ENCODE results near the gene ZNF319. TPM values are rescaled to one million over a fixed set of nuclear protein-coding genes. Genes with fewer than 3 reads are reported as not detected.
A peak's percentile ranks its signal among the peaks of the same experiment; 100 is the strongest.

Gene ZNF319
- total and polyA plus RNA-seq, 2 of the 8 experiments (the other 6 are each of a cell fraction or from before 2014, with no cell fraction given), result 3.3 to 5.5 TPM

GRCh38 chr16:58030136-58030840 lies 29.8 kb upstream of the ZNF319 start:
- FAIRE-seq, result no peak

More at GRCh38 chr16:58030136-58030840, 29.8 kb upstream of the ZNF319 start:
- H3K36me3 ChIP-seq (ENCODE audit: control insufficient read depth in 2 of 4, insufficient read depth in 4 of 4, low read length in 3 of 4), result no peaks in the 10 kb centered on the region
- no peak overlapping the region for H2BK15ac ChIP-seq (ENCODE audit: low read length)
- peaks cover 18% of the 10 kb centered on the region; the same call in 1 of the 2 replicates for H3K23me2 ChIP-seq (ENCODE audit: low read depth, low read length)
- H2AK5ac ChIP-seq (ENCODE audit: low read depth, low read length), result no peak overlapping the region; the same call in 1 of the 2 replicates
- no peak for DNase-seq (ENCODE audit: low read depth in 1 of 2, low spot score in 2 of 2)
- no peak for TF ChIP-seq SP1 (IDR thresholded peaks at IDR 0.05; ENCODE audit: low read depth, low read length)
- no peak for TF ChIP-seq USF2 (IDR thresholded peaks at IDR 0.05; ENCODE audit: low read length)
- TF ChIP-seq EGR1 (IDR thresholded peaks at IDR 0.05; ENCODE audit: borderline replicate concordance, low read depth, low read length), result no peak
- no peak for TF ChIP-seq CHD1 (IDR thresholded peaks at IDR 0.05; ENCODE audit: low read depth, low read length)
- TF ChIP-seq, protein P1, sequence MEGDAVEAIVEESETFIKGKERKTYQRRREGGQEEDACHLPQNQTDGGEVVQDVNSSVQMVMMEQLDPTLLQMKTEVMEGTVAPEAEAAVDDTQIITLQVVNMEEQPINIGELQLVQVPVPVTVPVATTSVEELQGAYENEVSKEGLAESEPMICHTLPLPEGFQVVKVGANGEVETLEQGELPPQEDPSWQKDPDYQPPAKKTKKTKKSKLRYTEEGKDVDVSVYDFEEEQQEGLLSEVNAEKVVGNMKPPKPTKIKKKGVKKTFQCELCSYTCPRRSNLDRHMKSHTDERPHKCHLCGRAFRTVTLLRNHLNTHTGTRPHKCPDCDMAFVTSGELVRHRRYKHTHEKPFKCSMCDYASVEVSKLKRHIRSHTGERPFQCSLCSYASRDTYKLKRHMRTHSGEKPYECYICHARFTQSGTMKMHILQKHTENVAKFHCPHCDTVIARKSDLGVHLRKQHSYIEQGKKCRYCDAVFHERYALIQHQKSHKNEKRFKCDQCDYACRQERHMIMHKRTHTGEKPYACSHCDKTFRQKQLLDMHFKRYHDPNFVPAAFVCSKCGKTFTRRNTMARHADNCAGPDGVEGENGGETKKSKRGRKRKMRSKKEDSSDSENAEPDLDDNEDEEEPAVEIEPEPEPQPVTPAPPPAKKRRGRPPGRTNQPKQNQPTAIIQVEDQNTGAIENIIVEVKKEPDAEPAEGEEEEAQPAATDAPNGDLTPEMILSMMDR (IDR thresholded peaks at IDR 0.05; ENCODE audit: control extremely low read depth in 1 of 3, insufficient read depth in 1 of 3, low read depth in 1 of 3, low read length in 3 of 3), result no peak
- H3K4me2 ChIP-seq (ENCODE audit: insufficient read depth in 1 of 2, low read depth in 2 of 2, low read length in 2 of 2), result no peak overlapping the region
- H3K79me2 ChIP-seq (ENCODE audit: control insufficient read depth in 1 of 2, insufficient read depth in 2 of 2, low read length in 2 of 2), result peaks cover 0 to 51% of the 10 kb centered on the region in 2 experiments; a peak in 2 of 4 replicates
- no peak overlapping the region for H2BK5ac ChIP-seq (ENCODE audit: low read depth, low read length)
- POLR2A ChIA-PET (ENCODE audit: partially characterized antibody), result no interaction called here
- H4K8ac ChIP-seq (ENCODE audit: extremely low read depth, insufficient read depth, low read length), result no peak overlapping the region
- H4K20me1 ChIP-seq (replicated peaks in 1 of 2; ENCODE audit: control insufficient read depth in 1 of 2, insufficient read depth in 2 of 2, low read length in 2 of 2), result peaks cover 7 to 23% of the 10 kb centered on the region in 2 experiments
- H3K4me1 ChIP-seq (replicated peaks in 1 of 4; ENCODE audit: control insufficient read depth in 3 of 4, insufficient read depth in 4 of 4, low read length in 3 of 4), result peaks cover 0 to 24% (median 15%) of the 10 kb centered on the region in 4 experiments; a peak in 6 of 7 replicates
- no peak overlapping the region for H3K56ac ChIP-seq (replicated peaks; ENCODE audit: insufficient read length, low read depth, low read length)
- H3K79me1 ChIP-seq (ENCODE audit: low read depth, low read length), result peaks cover 26% of the 10 kb centered on the region
- H4K5ac ChIP-seq (ENCODE audit: insufficient read length, low read depth, low read length), result no peak overlapping the region
- WGBS, 2 experiments (ENCODE audit: extremely low coverage in 1 of 2, insufficient coverage in 1 of 2, insufficient read length in 1 of 2, insufficient replicate concordance in 2 of 2, low coverage in 1 of 2, low lambda C conversion rate in 2 of 2, missing lambda C conversion rate in 1 of 2), result 94% methylated on average over 11 of the region's 11 CpGs; no CpG with 5 or more reads in 1 of the 2 experiments
- no peak overlapping the region for H3K14ac ChIP-seq (ENCODE audit: insufficient read length)
- no peaks in the 10 kb centered on the region for H3K9me3 ChIP-seq (ENCODE audit: insufficient read depth in 2 of 2, low read depth in 1 of 2, low read length in 1 of 2)
- no peak overlapping the region for H2BK20ac ChIP-seq (ENCODE audit: low read length)
- no peak overlapping the region for H2AFZ ChIP-seq (ENCODE audit: low read length)
- peak overlapping the region; percentile 60; the same call in 1 of the 2 replicates for H2BK12ac ChIP-seq (ENCODE audit: low read depth, low read length)
- no peak overlapping the region for H3K4me3 ChIP-seq (ENCODE audit: extremely low read depth in 1 of 4, insufficient read depth in 2 of 4, low read depth in 3 of 4, low read length in 4 of 4)
- H2BK120ac ChIP-seq (replicated peaks; ENCODE audit: low read depth, low read length), result no peak overlapping the region
- no peak overlapping the region for H3K18ac ChIP-seq (ENCODE audit: extremely low read depth, low read length)
- H3K27me3 ChIP-seq (replicated peaks in 1 of 4; ENCODE audit: control insufficient read depth in 3 of 4, extremely low read depth in 1 of 4, insufficient read depth in 3 of 4, low read length in 3 of 4), result no peaks in the 10 kb centered on the region; a peak in 2 of 7 replicates
- H4K91ac ChIP-seq (replicated peaks; ENCODE audit: insufficient read length, low read length), result no peak overlapping the region
- no peak overlapping the region for H3K23ac ChIP-seq (ENCODE audit: insufficient read length)
- H3K4ac ChIP-seq (replicated peaks; ENCODE audit: insufficient read length, low read depth, low read length), result no peak overlapping the region
- H3K27ac ChIP-seq (ENCODE audit: low read depth, low read length), result no peak overlapping the region
- CTCF ChIA-PET (ENCODE audit: partially characterized antibody), result interaction anchor here (0.5 to 19.9 kb wide), 10 partner anchors 9 to 124 kb away, joined by 3 to 362 read pairs (median 4); partner anchors contain the start of genes CFAP20 and USB1
- no peak overlapping the region for H3K9ac ChIP-seq (replicated peaks in 1 of 4; ENCODE audit: extremely low read depth in 1 of 4, low read depth in 3 of 4, low read length in 3 of 4)
